ENCODE data around the gene TCEAL3. TPM values are rescaled to one million over a fixed set of nuclear protein-coding genes. Genes with fewer than 3 reads are reported as not detected.

The TCEAL3 gene
- total RNA-seq, 6 experiments from 2014 or later = 1.1 to 3.8 (median 2.0) TPM

- WGBS (ENCODE audit: insufficient coverage, low coverage, low lambda C conversion rate, missing lambda C conversion rate) = 29% methylated on average over 18 of the region's 32 CpGs
- Histone ChIP-seq H3K27me3 (no peaks in the 10 kb centered on the region), H3K36me3 (no peaks in the 10 kb centered on the region), H3K9me3 (no peaks in the 10 kb centered on the region), H3K4me3 (peak within 1 kb of the TSS; percentile 51 to 66 (median 59)), H3K4me1 (no peaks in the 10 kb centered on the region), H3K27ac (peak within 1 kb of the TSS; percentile 70 to 83 (median 81))
- DNase-seq = peak; percentile 75 to 85 (median 84)
- TF ChIP-seq POLR2A (IDR thresholded peaks at IDR 0.05) (no peak), CTCF (IDR thresholded peaks at IDR 0.05) (no peak)
- ATAC-seq = peak; percentile 78 to 88 (median 84)
- intact Hi-C loops (cut with DNase I) = no loop called here
These were observed 20.9 kb downstream of the TCEAL3 start, which contains the start of gene TCEAL1 for GRCh38 chrX:103628386-103629317. Gene TCEAL1, plus strand, starts transcription at chrX:103628975. Its CDS starts 942 bp downstream, at chrX:103629917.

- 17% methylated on average over 41 of the region's 49 CpGs for WGBS (ENCODE audit: insufficient coverage, low coverage, low lambda C conversion rate, missing lambda C conversion rate)
- intact Hi-C loops (cut with DNase I) = no loop called here
- H3K27ac ChIP-seq = peak overlapping the region; percentile 70 to 83 (median 81)
- TF ChIP-seq CTCF (IDR thresholded peaks at IDR 0.05) (peak in 3 of 4 donors; percentile 32 to 42 (median 35)), POLR2A (IDR thresholded peaks at IDR 0.05) (peak; percentile 55)
- peak; percentile 79 to 88 (median 81) for ATAC-seq
- no peaks in the 10 kb centered on the region for H3K4me1 ChIP-seq
- no peaks in the 10 kb centered on the region for H3K9me3 ChIP-seq
- H3K4me3 ChIP-seq = peak overlapping the region; percentile 51 to 66 (median 59)
- no peaks in the 10 kb centered on the region for H3K36me3 ChIP-seq
- H3K27me3 ChIP-seq = no peaks in the 10 kb centered on the region
- DNase-seq = peak; percentile 60 to 70 (median 62)
These were observed 21.8 kb downstream of the TCEAL3 start for GRCh38 chrX:103629318-103630170.

- no peak for TF ChIP-seq CTCF (IDR thresholded peaks at IDR 0.05)
- TF ChIP-seq POLR2A (IDR thresholded peaks at IDR 0.05) = no peak
- H3K4me3 ChIP-seq = peak overlapping the region; percentile 51 to 66 (median 59)
- 23% methylated on average over 6 of the region's 6 CpGs for WGBS (ENCODE audit: insufficient coverage, low coverage, low lambda C conversion rate, missing lambda C conversion rate)
- ATAC-seq = no peak
- intact Hi-C loops (cut with DNase I) = no loop called here
- no peaks in the 10 kb centered on the region for H3K4me1 ChIP-seq
- H3K27me3 ChIP-seq = no peaks in the 10 kb centered on the region
- H3K9me3 ChIP-seq = no peaks in the 10 kb centered on the region
- H3K36me3 ChIP-seq = no peaks in the 10 kb centered on the region
- no peak for DNase-seq
- H3K27ac ChIP-seq = peak overlapping the region in 2 of 3 donors; percentile 81 to 83
These were observed 22.4 kb downstream of the TCEAL3 start for GRCh38 chrX:103630171-103630511.

GRCh38 chrX:103631145-103631544 lies 23.4 kb downstream of the TCEAL3 start:
- H3K36me3 ChIP-seq = no peaks in the 10 kb centered on the region
- H3K9me3 ChIP-seq = no peaks in the 10 kb centered on the region
- TF ChIP-seq POLR2A (IDR thresholded peaks at IDR 0.05) (no peak), CTCF (IDR thresholded peaks at IDR 0.05) (no peak)
- 74% methylated on average over 5 of the region's 5 CpGs for WGBS (ENCODE audit: insufficient coverage, low coverage, low lambda C conversion rate, missing lambda C conversion rate)
- no peak for DNase-seq
- no peaks in the 10 kb centered on the region for H3K27me3 ChIP-seq
- no peaks in the 10 kb centered on the region for H3K4me1 ChIP-seq
- intact Hi-C loops (cut with DNase I) = no loop called here
- no peak overlapping the region for H3K27ac ChIP-seq
- ATAC-seq = no peak
- no peak overlapping the region for H3K4me3 ChIP-seq
